DMS53 (cell line): ENCODE data around the gene MOV10.
A peak's percentile ranks its signal among the peaks of the same experiment; 100 is the strongest.
"Not testable (repeated sequence)": the region's sequence is repeated elsewhere in the genome, so short reads cannot be mapped to it uniquely, and the experiment has no call there.

Source experiments
- DNase-seq: peaks from one replicate; lab custom pipeline; 2025; lab: John Stamatoyannopoulos, UW

MOV10 gene

GRCh38 chr1:112714313-112715263 lies 40.1 kb downstream of the MOV10 start:
- DNase-seq: peak; percentile 63

- peak; percentile 97 for DNase-seq
Observed at GRCh38 chr1:112715264-112716053, 41.0 kb downstream of the MOV10 start, which contains the start of gene PPM1J. Gene PPM1J (minus strand): TSS chr1:112715332. CDS start chr1:112715301, 31 bp downstream.

- DNase-seq: peak; percentile 92
Observed at GRCh38 chr1:112716133-112716720, 41.8 kb downstream of the MOV10 start.

- no peak for DNase-seq
Observed at GRCh38 chr1:112717263-112717873, 42.9 kb downstream of the MOV10 start.

GRCh38 chr1:112718691-112719418 lies 44.4 kb downstream of the MOV10 start:
- peak; percentile 89 for DNase-seq

GRCh38 chr1:112719706-112720105 lies 45.2 kb downstream of the MOV10 start:
- no peak for DNase-seq

GRCh38 chr1:112720800-112721199 lies 46.3 kb downstream of the MOV10 start:
- no peak for DNase-seq

- DNase-seq: not testable (repeated sequence)
Observed at GRCh38 chr1:112721294-112721693, 46.8 kb downstream of the MOV10 start.

- DNase-seq: no peak
Observed at GRCh38 chr1:112721966-112722524, 47.6 kb downstream of the MOV10 start.

GRCh38 chr1:112722601-112723510 lies 48.4 kb downstream of the MOV10 start:
- DNase-seq: no peak

- no peak for DNase-seq
Observed at GRCh38 chr1:112723511-112723839, 49.0 kb downstream of the MOV10 start.

- DNase-seq: not testable (repeated sequence)
Observed at GRCh38 chr1:112724240-112724639, 49.8 kb downstream of the MOV10 start.

GRCh38 chr1:112727716-112728115 lies 53.3 kb downstream of the MOV10 start:
- no peak for DNase-seq

- not testable (repeated sequence) for DNase-seq
Observed at GRCh38 chr1:112728306-112728971, 54.0 kb downstream of the MOV10 start.

GRCh38 chr1:112729011-112729410 lies 54.6 kb downstream of the MOV10 start:
- not testable (repeated sequence) for DNase-seq

- DNase-seq: no peak
Observed at GRCh38 chr1:112729909-112730308, 55.5 kb downstream of the MOV10 start.

GRCh38 chr1:112731451-112731850 lies 57.0 kb downstream of the MOV10 start:
- DNase-seq: no peak

GRCh38 chr1:112735752-112736151 lies 61.3 kb downstream of the MOV10 start:
- peak; percentile 40 for DNase-seq

- no peak for DNase-seq
Observed at GRCh38 chr1:112737573-112737972, 63.1 kb downstream of the MOV10 start.
